Spleen (tissue), 13 donors: ENCODE measurements around the gene PLPP3. TPM values are rescaled to one million over a fixed set of nuclear protein-coding genes. Genes with fewer than 3 reads are reported as not detected.

ENCODE experiments used
- DNase-seq: peaks from one replicate; pipeline ENCODE4 v3.0.0-alpha.2; 2020
- H3K27ac ChIP-seq, 8 donors: fragments of 200-600 bp; sonication (generic) in 7 of 8; 1 replicate in 4 of 8; 2 replicates in 4 of 8; pipeline versions ENCODE4 v1.5.0 to v1.8.0; 2016 to 2021; ENCODE audit warnings: inconsistent platforms in 4 of 8, mild to moderate bottlenecking in 4 of 8, moderate library complexity in 1 of 8
- H3K27me3 ChIP-seq, 7 donors: fragments of 200-600 bp; sonication (generic) in 6 of 7; replicated peaks in 1 of 7; 1 replicate in 4 of 7; 2 replicates in 3 of 7; pipeline versions ENCODE4 v1.5.0 to v1.8.0; 2016 to 2021; ENCODE audit warnings: inconsistent platforms in 3 of 7, mild to moderate bottlenecking in 1 of 7
- H3K36me3 ChIP-seq, 6 donors: fragments of 200-600 bp; sonication (generic) in 5 of 6; 1 replicate in 4 of 6; 2 replicates in 2 of 6; pipeline versions ENCODE4 v1.5.0 to v1.8.0; 2016 to 2021; ENCODE audit warnings: inconsistent platforms in 2 of 6
- H3K4me1 ChIP-seq, 6 donors: fragments of 200-600 bp; sonication (generic) in 5 of 6; 1 replicate in 3 of 6; 2 replicates in 3 of 6; pipeline versions ENCODE4 v1.5.0 to v1.8.0; 2016 to 2021; ENCODE audit warnings: inconsistent platforms in 3 of 6
- H3K4me3 ChIP-seq, 8 donors: fragments of 200-600 bp; sonication (generic) in 7 of 8; 1 replicate in 4 of 8; 2 replicates in 4 of 8; pipeline versions ENCODE4 v1.5.0 to v1.8.0; 2016 to 2021; ENCODE audit warnings: inconsistent platforms in 4 of 8, mild to moderate bottlenecking in 4 of 8, moderate library complexity in 2 of 8
- H3K9me3 ChIP-seq, 8 donors: fragments of 200-600 bp; sonication (generic) in 7 of 8; 1 replicate in 4 of 8; 2 replicates in 4 of 8; pipeline versions ENCODE4 v1.5.0 to v1.8.0; 2016 to 2021; ENCODE audit warnings: inconsistent platforms in 4 of 8
- POLR2A ChIP-seq, 3 donors: fragments of 450-650 bp; IDR thresholded peaks; one replicate each; pipeline ENCODE4 v1.5.1; 2017; ENCODE audit warnings: antibody characterized with exemption in 3 of 3, mild to moderate bottlenecking in 1 of 3
- POLR2AphosphoS5 ChIP-seq, 3 donors: sonication (generic); formaldehyde crosslinking; IDR thresholded peaks; one replicate each; pipeline ENCODE4 v1.5.1; 2017; ENCODE audit warnings: antibody characterized with exemption in 3 of 3
- WGBS, 5 donors: extraction: QIAGEN DNeasy Blood & Tissue Kit in 3 of 5; methylation state at CpG; one replicate each; pipeline versions ENCODE4 v1.1.5 to v1.1.7; 2013 to 2018; 5-methylcytosine and 5-hydroxymethylcytosine counted together
- intact Hi-C: fragments of 100-400 bp; cut with DNase I; formaldehyde crosslinking; loops from one replicate; pipeline ENCODE4 v1.15.0; 2023; ENCODE audit warnings: low total_unique reads
- long read RNA-seq, 2 donors: transcript quantifications; one replicate each; lab custom pipeline, GENCODE V29; 2026
- polyA plus RNA-seq, 3 donors: library from polyadenylated mRNA; stranded (reverse); fragments of 200-250 nt; gene quantifications; one replicate each; pipeline ENCODE4 v1.2.1, GENCODE V29; 2013
- total RNA-seq, 7 donors: library from RNA; depleted of rRNA in 3 of 7; stranded (reverse); fragments of >200 nt in 3 of 7; fragmentation: NEBNext Ultra II Directional in 4 of 7; extraction: Animal tissue kit (Norgen Biotek cat#: 25700) in 4 of 7; gene quantifications; one replicate each; pipeline versions ENCODE4 v1.1.0 to v1.2.1, GENCODE V29; 2016 to 2021
- TF ChIP-seq, protein P1 (sequence below), 11 experiments: fragments of 200-600 bp in 7 of 11; fragments of 450-650 bp in 4 of 11; sonication (generic) in 4 of 11; IDR thresholded peaks in 8 of 11; conservative IDR thresholded peaks in 3 of 11; 1 replicate in 7 of 11; 2 replicates in 4 of 11; pipeline versions ENCODE4 v1.4.0 to v1.8.0; 2016 to 2021; ENCODE audit warnings: antibody characterized with exemption in 11 of 11, inconsistent platforms in 4 of 11, mild to moderate bottlenecking in 1 of 11
- donor health status: healthy with polysubstance abuse.
- donor health status: DM: no; HTN: no; CAD: no; lungs with moderate emphysema.
- donor health status: DM: no; HTN: no; CAD: no.
- donor health status: Bipolar disorder and iron deficiency.
- donor health status: healthy.
- donor health status: DM: no; HTN: no; CAD: no.
- donor health status: DM: yes; HTN: yes; CAD: no.

Gene PLPP3
- total RNA-seq: 10 to 100 TPM; 40.3 to 90.0 (median 65.6) TPM
- 10 to 100 TPM in 2 of 3 donors, 1 to 10 TPM in 1; 6.7 to 16.3 (median 10.5) TPM for polyA plus RNA-seq
- long read RNA-seq, donor 1, transcript PLPP3-201 (6 exons, 3,292 nt): major isoform, 10 of 13 reads
- long read RNA-seq, donor 1, partial matches to known transcripts: 0 of 13 reads
- long read RNA-seq, donor 1, other reads (novel, unspliced or antisense): 0 of 13 reads
- long read RNA-seq, donor 2, transcript PLPP3-201 (6 exons, 3,292 nt): major isoform, 11 of 15 reads
- long read RNA-seq, donor 2, partial matches to known transcripts: 0 of 15 reads
- long read RNA-seq, donor 2, other reads (novel, unspliced or antisense): 0 of 15 reads

GRCh38 chr1:56578963-56579875, at the start of gene PLPP3:
TSS of gene PLPP3 (minus strand) at chr1:56579563. CDS start at chr1:56579016, 547 bp downstream.
- Histone ChIP-seq H3K9me3 (no peaks in the 10 kb centered on the region), H3K4me1 (peaks cover 14 to 61% (median 50%) of the 10 kb centered on the region in 6 donors), H3K36me3 (no peaks in the 10 kb centered on the region), H3K27ac (peak within 1 kb of the TSS; percentile 75 to 93 (median 88)), H3K4me3 (peak within 1 kb of the TSS; percentile 61 to 93 (median 80)), H3K27me3 (peaks cover 0 to 15% (median 0%) of the 10 kb centered on the region in 7 donors)
- peak; percentile 91 for DNase-seq
- intact Hi-C loops: loop anchor here (5.0 to 10.0 kb wide), 2 partner anchors 54 to 162 kb away; no protein-coding TSS in a partner anchor
- WGBS, 5 donors: 0 to 1% (median 1%) methylated on average over 32 to 62 of the region's 62 CpGs
- peak; percentile 80 to 95 (median 88) for TF ChIP-seq POLR2AphosphoS5 (IDR thresholded peaks at IDR 0.05)
- peak in 1 of 3 donors; percentile 81 for TF ChIP-seq POLR2A (IDR thresholded peaks at IDR 0.05)
- TF ChIP-seq, protein P1, sequence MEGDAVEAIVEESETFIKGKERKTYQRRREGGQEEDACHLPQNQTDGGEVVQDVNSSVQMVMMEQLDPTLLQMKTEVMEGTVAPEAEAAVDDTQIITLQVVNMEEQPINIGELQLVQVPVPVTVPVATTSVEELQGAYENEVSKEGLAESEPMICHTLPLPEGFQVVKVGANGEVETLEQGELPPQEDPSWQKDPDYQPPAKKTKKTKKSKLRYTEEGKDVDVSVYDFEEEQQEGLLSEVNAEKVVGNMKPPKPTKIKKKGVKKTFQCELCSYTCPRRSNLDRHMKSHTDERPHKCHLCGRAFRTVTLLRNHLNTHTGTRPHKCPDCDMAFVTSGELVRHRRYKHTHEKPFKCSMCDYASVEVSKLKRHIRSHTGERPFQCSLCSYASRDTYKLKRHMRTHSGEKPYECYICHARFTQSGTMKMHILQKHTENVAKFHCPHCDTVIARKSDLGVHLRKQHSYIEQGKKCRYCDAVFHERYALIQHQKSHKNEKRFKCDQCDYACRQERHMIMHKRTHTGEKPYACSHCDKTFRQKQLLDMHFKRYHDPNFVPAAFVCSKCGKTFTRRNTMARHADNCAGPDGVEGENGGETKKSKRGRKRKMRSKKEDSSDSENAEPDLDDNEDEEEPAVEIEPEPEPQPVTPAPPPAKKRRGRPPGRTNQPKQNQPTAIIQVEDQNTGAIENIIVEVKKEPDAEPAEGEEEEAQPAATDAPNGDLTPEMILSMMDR (IDR thresholded peaks at IDR 0.05 in 8 of 11, conservative IDR thresholded peaks at IDR 0.05 in 3 of 11): peak in 9 of 11 experiments; percentile 17 to 66 (median 42)

DNA sequence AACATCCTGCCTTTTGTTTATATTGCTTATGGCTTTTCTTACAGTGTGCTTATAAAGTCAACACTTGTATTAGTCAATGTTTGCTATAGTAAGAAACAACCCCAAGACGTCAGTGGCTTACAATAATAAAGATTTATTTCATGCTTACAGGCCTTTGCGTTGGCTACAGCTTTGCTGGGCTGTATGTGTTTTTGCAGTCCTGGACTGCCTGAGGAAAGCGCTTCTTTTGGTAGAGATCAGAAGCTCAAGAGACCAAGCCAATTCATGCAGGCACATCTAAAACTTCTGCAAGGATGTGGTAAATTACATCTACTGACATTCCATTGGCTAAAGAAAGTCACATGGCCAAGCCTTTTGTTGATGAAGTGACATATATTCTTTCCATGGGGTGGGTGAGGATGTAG, 48.3 kb upstream of the PLPP3 start:
- Histone ChIP-seq H3K27ac (no peak overlapping the region), H3K27me3 (peaks cover 0 to 10% (median 0%) of the 10 kb centered on the region in 7 donors), H3K4me3 (no peak overlapping the region), H3K4me1 (no peaks in the 10 kb centered on the region), H3K36me3 (no peaks in the 10 kb centered on the region), H3K9me3 (no peaks in the 10 kb centered on the region)
- intact Hi-C loops: no loop called here
- 83 to 93% (median 87%) methylated on average over 3 of the region's 3 CpGs for WGBS, 5 donors
- TF ChIP-seq POLR2A (IDR thresholded peaks at IDR 0.05) (no peak), POLR2AphosphoS5 (IDR thresholded peaks at IDR 0.05) (no peak)
- TF ChIP-seq, protein P1 (IDR thresholded peaks at IDR 0.05 in 8 of 11, conservative IDR thresholded peaks at IDR 0.05 in 3 of 11): no peak
- no peak for DNase-seq

DNA sequence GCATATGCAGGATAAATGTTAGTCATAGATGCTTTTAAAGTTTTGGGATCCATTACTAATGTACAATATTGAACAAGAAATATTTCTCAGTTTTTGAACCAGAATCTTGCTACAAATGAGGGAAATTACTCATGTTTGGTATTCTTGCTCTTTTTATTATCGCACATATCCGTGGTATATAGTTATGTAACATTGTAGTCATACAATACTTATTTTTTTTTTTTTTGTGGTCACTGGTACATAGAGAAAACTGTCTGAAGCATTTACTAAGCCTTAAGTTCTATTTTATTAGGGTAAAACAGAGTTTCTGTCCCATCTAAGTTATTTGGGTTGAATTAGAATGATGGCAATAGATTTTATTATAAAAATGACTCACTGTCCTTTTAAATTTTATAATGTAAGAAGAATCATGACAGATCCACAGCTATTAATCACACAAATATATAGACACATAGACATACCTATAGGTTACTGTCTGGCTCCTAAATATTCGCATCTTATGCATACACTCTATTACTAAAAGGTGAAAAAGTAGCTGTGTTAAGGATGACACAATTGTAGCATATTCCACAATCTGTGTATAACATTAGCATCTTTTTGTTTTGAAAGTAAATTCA, 47.8 kb upstream of the PLPP3 start:
- Histone ChIP-seq H3K36me3 (no peaks in the 10 kb centered on the region), H3K27me3 (peaks cover 0 to 7% (median 0%) of the 10 kb centered on the region in 7 donors), H3K27ac (no peak overlapping the region), H3K4me3 (no peak overlapping the region), H3K4me1 (no peaks in the 10 kb centered on the region), H3K9me3 (no peaks in the 10 kb centered on the region)
- WGBS, 5 donors: 58 to 72% (median 68%) methylated on average over 3 of the region's 3 CpGs
- no peak for DNase-seq
- TF ChIP-seq POLR2A (IDR thresholded peaks at IDR 0.05) (no peak), POLR2AphosphoS5 (IDR thresholded peaks at IDR 0.05) (no peak)
- TF ChIP-seq, protein P1 (IDR thresholded peaks at IDR 0.05 in 8 of 11, conservative IDR thresholded peaks at IDR 0.05 in 3 of 11): no peak
- intact Hi-C loops: no loop called here
